Measurements from ENCODE around the gene DEFB124. TPM values are rescaled to one million over a fixed set of nuclear protein-coding genes. Genes with fewer than 3 reads are reported as not detected.
"Not testable (repeated sequence)": the region's sequence is repeated elsewhere in the genome, so short reads cannot be mapped to it uniquely, and the experiment has no call there.

The DEFB124 gene
- total and polyA plus RNA-seq, 2 of the 8 experiments (the other 6 are each of a cell fraction or from before 2014, with no cell fraction given) = not detected

DNA sequence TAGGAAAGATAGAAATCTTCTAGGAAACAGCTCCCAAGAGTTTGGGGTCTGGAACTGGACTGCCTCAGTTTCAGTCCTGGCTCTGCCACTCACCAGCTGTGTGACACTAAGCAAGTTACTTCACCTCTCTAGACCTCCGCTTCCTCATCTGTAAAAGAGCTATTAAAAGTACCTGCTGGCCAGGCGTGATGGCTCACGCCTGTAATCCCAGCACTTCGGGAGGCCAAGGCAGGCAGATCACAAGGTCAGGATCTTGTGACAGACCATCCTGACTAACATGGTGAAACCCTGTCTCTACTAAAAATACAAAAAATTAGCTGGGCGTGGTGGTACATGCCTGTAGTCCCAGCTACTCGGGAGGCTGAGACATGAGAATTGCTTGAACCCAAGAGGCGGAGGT, 46.3 kb upstream of the DEFB124 start:
- H3K79me1 ChIP-seq (ENCODE audit: low read depth, low read length); DNase-seq (ENCODE audit: low read depth in 1 of 2, low spot score in 2 of 2); H3K56ac ChIP-seq (replicated peaks; ENCODE audit: insufficient read length, low read depth, low read length); H3K4me1 ChIP-seq (replicated peaks in 1 of 4; ENCODE audit: control insufficient read depth in 3 of 4, insufficient read depth in 4 of 4, low read length in 3 of 4); H3K23me2 ChIP-seq (ENCODE audit: low read depth, low read length); H3K27me3 ChIP-seq (replicated peaks in 1 of 4; ENCODE audit: control insufficient read depth in 3 of 4, extremely low read depth in 1 of 4, insufficient read depth in 3 of 4, low read length in 3 of 4); H3K9me3 ChIP-seq (ENCODE audit: insufficient read depth in 2 of 2, low read depth in 1 of 2, low read length in 1 of 2); H2BK5ac ChIP-seq (ENCODE audit: low read depth, low read length); H4K5ac ChIP-seq (ENCODE audit: insufficient read length, low read depth, low read length); H2BK12ac ChIP-seq (ENCODE audit: low read depth, low read length); H3K4me2 ChIP-seq (ENCODE audit: insufficient read depth in 1 of 2, low read depth in 2 of 2, low read length in 2 of 2); H2BK15ac ChIP-seq (ENCODE audit: low read length); H3K4ac ChIP-seq (replicated peaks; ENCODE audit: insufficient read length, low read depth, low read length); H3K4me3 ChIP-seq (ENCODE audit: extremely low read depth in 1 of 4, insufficient read depth in 2 of 4, low read depth in 3 of 4, low read length in 4 of 4); H3K36me3 ChIP-seq (ENCODE audit: control insufficient read depth in 2 of 4, insufficient read depth in 4 of 4, low read length in 3 of 4); H3K27ac ChIP-seq (ENCODE audit: low read depth, low read length); H2AK5ac ChIP-seq (ENCODE audit: low read depth, low read length); H2BK120ac ChIP-seq (replicated peaks; ENCODE audit: low read depth, low read length); H3K9ac ChIP-seq (replicated peaks in 1 of 4; ENCODE audit: extremely low read depth in 1 of 4, low read depth in 3 of 4, low read length in 3 of 4); H3K23ac ChIP-seq (ENCODE audit: insufficient read length); H4K91ac ChIP-seq (replicated peaks; ENCODE audit: insufficient read length, low read length); FAIRE-seq; H3K18ac ChIP-seq (ENCODE audit: extremely low read depth, low read length); H2AFZ ChIP-seq (ENCODE audit: low read length); H2BK20ac ChIP-seq (ENCODE audit: low read length); H3K14ac ChIP-seq (ENCODE audit: insufficient read length): not testable (repeated sequence)
- H3K79me2 ChIP-seq (ENCODE audit: control insufficient read depth in 1 of 2, insufficient read depth in 2 of 2, low read length in 2 of 2) = peaks cover 3 to 53% of the 10 kb centered on the region in 2 experiments
- 0 out of 2 replicates have a peak overlapping the region, but pooled peaks have one; percentile 42 for H4K8ac ChIP-seq (ENCODE audit: extremely low read depth, insufficient read depth, low read length)
- POLR2A ChIA-PET (ENCODE audit: partially characterized antibody) = interaction anchor here (1.0 to 1.3 kb wide), 3 partner anchors 14 to 143 kb away, joined by 3 read pairs; no protein-coding TSS in a partner anchor
- peaks cover 8 to 22% of the 10 kb centered on the region in 2 experiments for H4K20me1 ChIP-seq (replicated peaks in 1 of 2; ENCODE audit: control insufficient read depth in 1 of 2, insufficient read depth in 2 of 2, low read length in 2 of 2)
- WGBS, 2 experiments (ENCODE audit: extremely low coverage in 1 of 2, insufficient coverage in 1 of 2, insufficient read length in 1 of 2, insufficient replicate concordance in 2 of 2, low coverage in 1 of 2, low lambda C conversion rate in 2 of 2, missing lambda C conversion rate in 1 of 2) = 92% methylated on average over 7 of the region's 7 CpGs; no CpG with 5 or more reads in 1 of the 2 experiments
- CTCF ChIA-PET (ENCODE audit: partially characterized antibody) = interaction anchor here (0.8 to 4.2 kb wide), 6 partner anchors 9 to 91 kb away, joined by 3 to 17 read pairs (median 6); partner anchors contain the start of gene ID1
